NCI-H2029 treated with DMSO at 0.1 percent for 48 hours (cell line): ENCODE data around the gene HBE1.
"Not testable (repeated sequence)": the region's sequence is repeated elsewhere in the genome, so short reads cannot be mapped to it uniquely, and the experiment has no call there.

ENCODE experiments used
- DNase-seq: peaks from one replicate; lab custom pipeline; 2025; lab: John Stamatoyannopoulos, UW

The HBE1 gene

DNA sequence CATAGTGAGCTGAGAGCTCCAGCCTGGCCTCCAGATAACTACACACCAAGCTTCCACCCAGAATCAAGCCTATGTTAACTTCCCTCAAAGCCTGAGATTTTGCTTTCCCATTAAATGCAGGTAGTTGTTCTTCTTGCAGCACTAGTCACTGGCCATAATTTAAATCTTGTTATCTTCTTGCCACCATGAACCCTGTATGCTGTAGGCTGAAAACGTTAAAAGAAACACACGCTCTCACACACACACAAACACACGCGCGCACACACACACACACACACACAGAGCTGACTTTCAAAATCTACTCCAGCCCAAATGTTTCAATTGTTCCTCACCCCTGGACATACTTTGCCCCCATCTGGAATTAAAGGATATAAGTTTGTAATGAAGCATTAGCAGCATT lies 16.3 kb downstream of the HBE1 start:
- not testable (repeated sequence) for DNase-seq

DNA sequence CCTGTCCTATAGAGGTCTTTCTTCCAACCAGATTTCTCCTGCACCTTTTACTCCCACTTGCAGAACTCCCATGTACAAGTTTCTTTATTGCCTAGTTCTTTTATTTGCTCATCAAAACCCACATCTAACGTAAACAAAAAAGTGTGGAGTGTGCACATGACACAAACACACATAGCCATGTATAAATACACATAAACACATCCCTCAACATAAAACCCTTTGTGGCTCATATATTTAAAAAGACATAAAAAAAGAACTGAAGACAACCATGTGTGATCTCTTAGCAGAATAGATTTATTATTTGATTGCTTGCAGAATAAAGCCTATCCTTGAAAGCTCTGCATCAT lies 16.9 kb downstream of the HBE1 start:
- DNase-seq: no peak

DNA sequence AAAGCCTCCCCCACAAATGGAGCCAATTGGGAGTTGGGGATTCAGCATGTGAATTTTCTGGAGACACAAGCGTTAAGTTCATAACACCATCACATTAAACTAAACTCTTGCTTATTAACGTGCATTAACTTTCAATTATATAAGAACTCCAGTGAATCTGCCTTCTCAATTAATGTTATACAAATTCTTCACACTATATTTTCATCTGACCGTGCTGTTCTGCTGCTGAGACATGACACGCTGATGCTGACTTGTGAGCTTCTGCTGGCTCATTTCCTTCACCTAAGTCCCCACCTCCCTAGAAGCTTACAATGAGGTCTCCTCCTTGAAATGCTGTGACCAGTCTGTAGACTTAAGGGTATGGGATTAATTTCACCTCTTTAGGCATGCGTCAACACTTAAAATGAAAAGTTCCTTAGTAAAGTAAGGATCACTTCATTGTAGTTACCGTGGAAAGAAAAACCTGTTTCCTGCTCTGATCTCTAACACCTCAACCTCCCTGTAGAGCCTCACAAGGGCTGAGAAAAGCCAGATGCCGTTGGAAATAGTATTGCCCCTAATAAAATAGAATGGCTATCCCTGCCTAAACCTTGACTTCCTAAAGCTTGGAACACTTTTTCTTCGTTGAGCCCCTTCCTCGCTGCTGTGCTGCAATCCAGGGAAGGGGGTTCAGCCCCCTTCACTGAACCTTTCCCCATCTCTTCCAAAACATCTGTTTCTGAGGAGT lies 17.4 kb downstream of the HBE1 start:
- no peak for DNase-seq

DNA sequence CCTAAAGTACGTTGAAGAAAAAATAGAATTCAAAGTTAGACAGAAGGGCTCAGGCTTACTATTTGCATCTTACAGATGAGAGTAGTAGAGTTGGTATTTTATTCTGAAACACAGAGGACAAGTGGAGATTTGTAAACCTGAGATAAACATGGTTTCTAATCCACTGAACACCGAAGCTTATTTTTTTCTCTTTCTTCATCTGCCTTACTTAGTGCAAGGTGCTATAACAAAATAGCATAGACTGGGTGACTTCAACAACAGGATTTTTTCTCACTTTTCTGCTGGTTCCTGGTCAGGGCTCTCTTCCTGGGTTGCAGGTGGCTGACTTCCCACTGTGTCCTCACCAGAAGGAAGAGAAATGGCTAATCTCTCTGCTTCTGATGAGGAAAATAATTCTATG lies 18.0 kb downstream of the HBE1 start:
- no peak for DNase-seq

DNA sequence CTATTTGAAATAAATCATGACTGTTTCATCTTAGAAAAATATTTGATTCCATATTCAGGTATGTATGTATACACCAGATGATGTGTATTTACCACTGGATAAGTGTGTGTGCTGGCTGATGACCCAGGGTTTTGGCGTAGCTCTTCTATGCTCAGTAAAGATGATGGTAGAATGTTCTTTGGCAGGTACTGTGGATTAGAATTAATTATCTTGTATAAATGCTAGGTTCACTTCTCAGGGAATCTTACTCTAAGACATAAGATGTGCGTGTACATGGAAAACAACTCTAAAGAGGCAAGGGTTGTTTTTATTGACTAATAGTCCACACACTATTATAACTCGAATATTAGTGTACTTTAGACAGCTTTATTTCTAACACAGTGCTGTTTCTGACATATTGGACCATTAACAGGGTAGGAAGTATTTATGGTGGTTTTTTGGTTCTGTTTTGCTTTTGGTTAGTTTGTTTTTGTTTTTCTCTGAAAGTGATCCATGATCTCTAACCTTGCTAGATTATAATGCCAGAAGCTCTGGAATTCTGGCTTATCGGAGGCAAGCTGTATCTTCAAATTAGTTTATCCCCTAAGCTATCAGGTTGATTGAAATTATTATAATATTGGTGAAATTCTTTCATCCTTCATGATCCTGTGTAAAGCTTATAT lies 19.1 kb downstream of the HBE1 start:
- DNase-seq: no peak

DNA sequence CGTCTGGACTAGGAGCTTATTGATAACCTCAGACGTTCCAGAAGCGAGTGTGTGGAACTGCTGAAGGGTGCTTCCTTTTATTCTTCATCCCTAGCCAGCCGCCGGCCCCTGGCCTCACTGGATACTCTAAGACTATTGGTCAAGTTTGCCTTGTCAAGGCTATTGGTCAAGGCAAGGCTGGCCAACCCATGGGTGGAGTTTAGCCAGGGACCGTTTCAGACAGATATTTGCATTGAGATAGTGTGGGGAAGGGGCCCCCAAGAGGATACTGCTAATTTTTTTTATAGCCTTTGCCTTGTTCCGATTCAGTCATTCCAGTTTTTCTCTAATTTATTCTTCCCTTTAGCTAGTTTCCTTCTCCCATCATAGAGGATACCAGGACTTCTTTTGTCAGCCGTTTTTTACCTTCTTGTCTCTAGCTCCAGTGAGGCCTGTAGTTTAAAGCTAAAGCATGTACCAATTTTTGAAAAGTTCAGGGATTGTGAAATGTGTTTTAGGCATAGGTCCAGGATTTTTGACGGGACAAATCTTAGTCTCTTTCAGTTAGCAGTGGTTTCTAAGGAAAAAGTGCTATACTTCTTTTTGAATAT lies 19.8 kb downstream of the HBE1 start, which contains the start of gene HBG1:
HBG1 (minus strand) TSS at position 51 of the 590 bp plus-strand sequence. CDS start 53 bp downstream, outside the sequence.
- DNase-seq: not testable (repeated sequence)

DNA sequence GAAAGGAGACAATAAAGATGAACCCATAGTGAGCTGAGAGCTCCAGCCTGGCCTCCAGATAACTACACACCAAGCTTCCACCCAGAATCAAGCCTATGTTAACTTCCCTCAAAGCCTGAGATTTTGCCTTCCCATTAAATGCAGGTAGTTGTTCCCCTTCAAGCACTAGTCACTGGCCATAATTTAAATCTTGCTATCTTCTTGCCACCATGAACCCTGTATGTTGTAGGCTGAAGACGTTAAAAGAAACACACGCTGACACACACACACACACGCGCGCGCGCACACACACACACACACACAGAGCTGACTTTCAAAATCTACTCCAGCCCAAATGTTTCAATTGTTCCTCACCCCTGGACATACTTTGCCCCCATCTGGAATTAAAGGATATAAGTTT lies 21.2 kb downstream of the HBE1 start:
- not testable (repeated sequence) for DNase-seq

DNA sequence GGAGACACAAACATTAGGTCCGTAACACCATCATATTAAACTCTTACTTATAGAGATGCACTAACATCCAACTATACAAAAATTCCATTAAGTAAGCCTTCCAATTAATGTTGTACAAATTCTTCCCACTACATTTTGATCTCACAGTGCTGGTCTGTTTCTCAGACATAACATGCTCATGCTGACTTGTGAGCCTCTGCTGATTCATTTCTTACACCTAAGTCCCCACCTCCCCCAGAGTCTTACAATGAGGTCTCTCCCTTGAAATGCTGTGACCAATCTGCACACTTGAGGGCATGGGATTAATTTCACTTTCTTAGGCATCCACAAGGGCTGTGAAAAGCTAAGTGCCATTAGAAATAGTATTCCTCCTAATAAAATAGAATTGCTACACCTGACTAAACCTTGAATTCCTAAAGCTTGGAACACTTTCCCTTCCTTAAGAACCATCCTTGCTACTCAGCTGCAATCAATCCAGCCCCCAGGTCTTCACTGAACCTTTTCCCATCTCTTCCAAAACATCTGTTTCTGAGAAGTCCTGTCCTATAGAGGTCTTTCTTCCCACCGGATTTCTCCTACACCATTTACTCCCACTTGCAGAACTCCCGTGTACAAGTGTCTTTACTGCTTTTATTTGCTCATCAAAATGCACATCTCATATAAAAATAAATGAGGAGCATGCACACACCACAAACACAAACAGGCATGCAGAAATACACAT lies 22.1 kb downstream of the HBE1 start:
- no peak for DNase-seq

DNA sequence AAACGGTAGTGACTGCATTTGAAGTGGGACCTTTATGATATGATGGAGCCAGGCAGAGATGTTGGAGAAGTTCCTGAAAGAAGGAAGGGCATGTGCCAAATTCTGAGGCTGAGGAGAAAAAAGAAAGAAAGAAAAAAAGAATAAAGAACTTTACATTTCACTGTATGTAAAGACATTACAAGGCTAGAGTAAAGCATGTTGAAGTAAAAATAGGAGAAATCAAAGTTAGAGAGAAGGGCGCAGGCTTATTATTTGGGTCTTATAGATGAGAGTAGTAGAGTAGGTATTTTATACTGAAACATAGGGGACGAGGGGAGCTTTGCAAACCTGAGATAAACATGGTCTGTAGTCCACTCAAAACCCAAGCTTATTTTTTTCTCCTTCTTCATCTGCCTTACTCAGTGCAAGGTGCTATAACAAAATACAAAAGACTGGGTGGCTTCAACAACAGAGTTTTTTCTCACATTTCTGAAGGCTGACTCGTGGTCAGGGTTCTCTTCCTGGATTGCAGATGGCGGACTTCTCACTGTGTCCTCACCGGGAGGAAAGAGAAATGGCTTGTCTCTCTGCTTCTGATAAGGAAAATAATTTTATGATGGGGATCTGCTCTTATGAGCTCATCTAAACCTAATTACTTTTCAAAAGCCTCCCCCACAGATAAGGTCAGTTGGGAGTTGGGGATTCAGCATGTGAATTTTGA lies 22.8 kb downstream of the HBE1 start:
- DNase-seq: no peak

DNA sequence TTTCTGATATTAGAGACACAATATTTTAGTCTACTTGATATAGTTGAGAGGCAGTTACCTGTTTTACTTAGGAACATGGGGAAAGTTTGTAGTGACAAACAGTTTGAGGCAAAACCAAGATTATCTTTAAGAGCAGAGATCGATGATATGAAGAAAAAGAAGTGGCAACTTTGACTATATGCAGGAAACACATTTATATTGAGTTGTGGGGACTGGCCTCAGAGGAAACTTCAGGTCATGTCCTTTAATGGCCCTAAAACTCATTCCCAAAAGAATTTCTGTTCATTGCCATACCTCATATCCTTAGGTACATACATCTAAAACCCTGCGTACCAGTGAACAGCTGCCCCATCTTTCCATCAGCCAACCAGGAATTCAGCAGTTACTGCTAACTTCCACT lies 24.6 kb downstream of the HBE1 start:
- DNase-seq: no peak

DNA sequence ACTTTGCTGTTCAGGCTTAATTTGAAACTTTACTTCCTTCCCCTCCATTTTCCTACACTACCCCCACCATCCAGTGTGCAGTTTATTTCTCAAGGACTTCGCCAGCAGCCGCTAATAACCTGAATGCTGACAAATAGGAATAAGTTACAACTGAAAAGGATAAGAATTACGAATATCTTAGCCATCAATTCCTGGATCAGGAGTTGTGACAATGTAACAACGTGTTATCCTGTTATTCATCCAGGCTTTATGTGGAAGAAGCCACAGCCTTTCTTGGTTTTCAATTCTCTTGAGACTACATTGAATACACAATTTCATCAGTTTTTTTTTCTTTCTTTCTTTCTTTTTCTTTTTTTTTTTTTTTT lies 25.9 kb downstream of the HBE1 start:
- no peak for DNase-seq

DNA sequence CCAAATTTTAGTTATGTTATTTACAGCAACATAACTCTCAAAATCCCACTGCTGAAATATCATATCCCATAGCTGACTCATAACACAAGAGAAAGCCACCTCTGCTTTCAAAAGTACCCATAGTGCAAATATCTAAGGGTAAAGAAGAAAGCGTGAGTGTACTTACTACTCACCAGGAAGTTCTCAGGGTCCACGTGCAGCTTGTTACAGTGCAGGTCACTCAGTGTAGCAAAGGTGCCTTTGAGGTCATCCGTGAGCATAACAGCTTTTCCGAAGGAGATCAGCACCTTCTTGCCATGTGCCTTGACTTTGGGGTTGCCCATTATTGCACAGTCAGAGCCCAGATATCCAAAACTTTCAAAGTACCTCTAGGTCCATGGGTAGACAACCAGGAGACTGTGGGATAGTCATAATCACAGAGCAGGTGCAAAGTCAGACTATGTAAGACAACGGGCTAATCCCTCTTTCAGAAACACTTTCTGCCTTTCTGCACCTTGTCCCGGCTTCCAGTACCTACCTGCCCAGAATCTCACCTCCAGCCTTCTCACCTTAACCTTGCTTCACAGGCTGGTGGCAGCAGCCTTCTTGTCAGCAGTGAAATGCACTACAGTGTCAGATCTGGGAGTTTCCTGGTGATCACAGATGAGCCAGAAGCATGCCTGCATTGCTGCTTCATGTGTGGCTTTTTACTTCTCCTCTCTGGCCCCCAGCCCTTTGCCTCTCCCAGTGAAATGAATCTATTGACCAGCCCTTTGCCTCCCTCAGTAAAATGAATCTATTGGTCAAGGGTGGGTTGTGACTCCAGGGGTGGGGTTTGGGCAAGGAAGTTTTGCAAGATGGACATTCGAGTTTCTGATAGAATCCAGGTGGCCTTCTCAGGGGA lies 26.6 kb downstream of the HBE1 start:
- DNase-seq: no peak

DNA sequence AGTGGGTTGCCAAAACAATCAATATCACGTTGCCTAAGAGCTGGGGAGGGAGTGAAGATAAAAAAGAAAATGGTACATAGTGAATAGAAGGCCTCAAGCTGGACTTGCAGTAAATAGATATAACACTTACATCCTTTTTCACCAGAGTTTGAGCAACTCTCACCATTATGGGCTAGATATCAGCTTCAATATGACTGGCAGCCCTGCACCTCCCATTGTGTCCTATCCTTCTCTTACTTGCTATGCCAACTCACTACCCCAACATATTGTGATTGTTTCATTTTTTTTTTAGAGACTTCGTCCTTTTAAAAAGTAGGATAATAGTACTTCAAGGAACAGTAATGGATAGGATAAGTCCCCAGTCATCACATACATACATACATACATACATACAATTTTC lies 27.5 kb downstream of the HBE1 start:
- DNase-seq: no peak

DNA sequence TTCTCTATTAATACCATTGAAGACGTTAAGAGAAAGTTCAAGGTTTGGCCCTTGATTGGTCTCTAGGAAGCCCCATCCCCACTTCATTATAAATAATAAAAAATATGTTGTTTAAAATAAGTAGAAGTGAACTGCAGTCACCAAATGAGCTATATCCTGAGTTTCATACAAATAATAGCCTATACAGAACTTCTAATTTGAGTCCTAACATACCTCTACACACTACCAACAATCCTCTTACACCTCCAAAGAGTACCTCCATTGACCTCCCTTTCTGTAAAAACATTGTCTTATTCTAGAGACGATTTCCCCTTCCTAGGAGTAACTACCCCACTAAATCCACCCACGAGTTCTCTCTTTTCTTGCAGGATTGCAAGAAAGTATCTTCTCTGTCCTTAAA lies 28.3 kb downstream of the HBE1 start:
- no peak for DNase-seq

DNA sequence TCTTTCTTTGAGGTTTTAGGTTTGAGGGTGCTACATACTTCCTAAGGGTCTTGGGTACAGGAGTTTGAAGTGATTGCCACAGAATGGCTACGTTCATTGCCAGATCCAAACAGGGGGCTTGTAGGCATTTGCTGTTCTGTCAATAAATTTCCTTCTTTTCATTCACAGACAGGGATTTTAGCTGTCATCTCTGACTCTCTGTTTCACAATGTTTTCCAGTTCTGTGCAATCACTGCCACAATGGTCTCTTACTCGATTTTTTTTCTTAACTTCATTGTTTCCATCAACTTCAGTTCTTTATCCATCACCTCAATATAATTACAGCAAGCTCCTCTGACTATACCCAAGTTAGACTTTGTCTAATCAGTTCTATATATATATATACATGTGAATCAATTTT lies 29.3 kb downstream of the HBE1 start:
- DNase-seq: no peak

DNA sequence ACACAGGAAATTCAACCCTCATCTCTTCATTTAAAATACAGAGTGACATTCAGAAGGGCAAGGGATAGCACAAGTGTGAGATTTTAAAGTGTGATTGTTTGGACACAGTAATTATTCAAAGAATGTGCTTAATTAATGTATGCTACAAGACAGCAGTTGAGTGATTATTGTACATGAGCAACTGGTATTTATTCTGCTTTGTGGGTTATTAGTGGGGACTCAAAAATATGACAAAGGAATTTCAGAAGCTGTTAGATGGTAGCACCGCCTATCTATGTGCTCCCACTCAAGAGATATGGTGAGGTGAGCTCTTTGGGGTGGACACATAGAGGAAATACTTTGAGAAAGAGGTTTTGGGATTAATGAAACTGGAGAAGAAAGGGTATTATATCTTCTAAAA lies 29.7 kb downstream of the HBE1 start:
- DNase-seq: no peak

DNA sequence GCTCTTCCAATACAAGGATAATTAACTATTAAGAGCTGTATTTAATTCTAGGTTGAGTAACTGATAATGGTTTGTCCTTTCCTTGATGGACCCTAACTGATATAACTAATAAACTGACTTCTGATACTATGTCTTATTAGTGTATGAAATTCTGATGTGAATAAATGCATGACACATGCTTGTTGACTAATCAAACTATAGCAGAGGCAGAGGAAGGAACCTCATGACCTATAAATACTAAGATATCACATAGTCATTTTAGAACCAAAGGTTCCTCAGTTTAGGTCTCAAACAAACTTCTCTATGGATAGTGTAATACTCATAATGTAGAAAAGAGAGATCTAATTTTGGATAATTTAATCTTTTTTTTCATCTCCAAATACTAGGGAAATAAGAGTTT lies 30.7 kb downstream of the HBE1 start:
- DNase-seq: no peak

DNA sequence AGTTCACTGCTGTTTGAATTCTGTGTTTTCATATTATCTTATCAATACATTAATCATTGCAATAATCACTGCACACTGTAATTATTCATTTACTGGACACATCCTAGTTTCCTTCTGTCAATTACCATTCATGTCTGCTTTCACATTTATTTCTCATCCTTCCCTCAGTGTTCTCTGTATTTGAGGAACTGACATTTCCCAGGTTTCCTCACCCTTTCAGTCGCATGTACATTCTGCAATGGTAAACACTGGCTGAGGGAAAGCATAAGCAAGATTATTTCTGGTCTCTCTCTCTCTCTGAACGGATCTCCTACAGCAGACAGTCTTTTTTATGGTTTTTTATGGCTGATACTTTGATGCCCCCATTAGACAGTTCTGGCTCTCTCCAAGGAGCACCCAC lies 31.3 kb downstream of the HBE1 start:
- no peak for DNase-seq

DNA sequence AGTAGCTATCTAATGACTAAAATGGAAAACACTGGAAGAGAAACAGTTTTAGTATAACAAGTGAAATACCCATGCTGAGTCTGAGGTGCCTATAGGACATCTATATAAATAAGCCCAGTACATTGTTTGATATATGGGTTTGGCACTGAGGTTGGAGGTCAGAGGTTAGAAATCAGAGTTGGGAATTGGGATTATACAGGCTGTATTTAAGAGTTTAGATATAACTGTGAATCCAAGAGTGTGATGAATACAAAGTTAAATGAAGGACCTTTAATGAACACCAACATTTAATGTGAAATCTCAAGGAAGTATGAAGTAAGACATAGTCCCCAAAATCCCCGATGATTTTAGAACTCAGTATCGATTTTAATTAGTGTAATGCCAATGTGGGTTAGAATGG lies 32.3 kb downstream of the HBE1 start:
- no peak for DNase-seq

DNA sequence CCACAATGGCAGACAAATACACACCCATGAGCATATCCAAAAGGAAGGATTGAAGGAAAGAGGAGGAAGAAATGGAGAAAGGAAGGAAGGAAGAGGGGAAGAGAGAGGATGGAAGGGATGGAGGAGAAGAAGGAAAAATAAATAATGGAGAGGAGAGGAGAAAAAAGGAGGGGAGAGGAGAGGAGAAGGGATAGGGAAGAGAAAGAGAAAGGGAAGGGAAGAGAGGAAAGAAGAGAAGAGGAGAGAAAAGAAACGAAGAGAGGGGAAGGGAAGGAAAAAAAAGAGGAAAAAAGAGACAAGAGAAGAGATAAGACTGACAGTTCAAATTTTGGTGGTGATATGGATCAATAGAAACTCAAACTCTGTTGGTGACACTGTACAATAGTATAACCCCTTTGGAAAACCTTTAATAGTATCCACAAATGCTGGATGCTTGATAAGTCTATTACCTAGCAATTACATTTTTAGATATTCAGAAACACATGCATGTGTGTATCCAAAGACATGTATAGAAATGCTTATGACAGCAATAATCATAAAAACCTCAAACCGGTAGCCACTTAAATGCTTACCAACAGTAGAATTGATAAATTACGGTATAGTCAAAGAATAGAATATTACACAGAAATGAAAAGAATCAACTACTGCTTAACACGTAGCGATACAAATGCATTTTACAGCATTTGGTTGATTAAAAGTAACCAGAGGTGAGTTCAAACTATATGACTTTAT lies 34.2 kb downstream of the HBE1 start:
- no peak for DNase-seq

DNA sequence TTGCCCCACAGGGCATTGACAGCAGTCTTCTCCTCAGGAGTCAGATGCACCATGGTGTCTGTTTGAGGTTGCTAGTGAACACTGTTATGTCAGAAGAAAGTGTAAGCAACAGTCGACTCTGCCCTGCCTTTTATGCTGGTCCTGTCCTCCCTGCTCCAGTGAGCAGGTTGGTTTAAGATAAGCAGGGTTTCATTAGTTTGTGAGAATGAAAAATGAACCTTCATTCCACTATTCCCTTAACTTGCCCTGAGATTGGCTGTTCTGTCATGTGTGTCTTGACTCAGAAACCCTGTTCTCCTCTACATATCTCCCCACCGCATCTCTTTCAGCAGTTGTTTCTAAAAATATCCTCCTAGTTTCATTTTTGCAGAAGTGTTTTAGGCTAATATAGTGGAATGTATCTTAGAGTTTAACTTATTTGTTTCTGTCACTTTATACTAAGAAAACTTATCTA lies 35.3 kb downstream of the HBE1 start, which contains the start of gene HBD:
HBD (minus strand) TSS at position 103 of the 454 bp plus-strand sequence; CDS start at position 53, 50 bp downstream.
- DNase-seq: no peak
